Loucy (cell line): ENCODE data around the gene TDRD7.

Experiments
- H2AFZ ChIP-seq: fragments of 200-600 bp; sonication (generic); 2 replicates; pipeline ENCODE4 v1.6.0; 2016; ENCODE audit warnings: antibody characterized with exemption, mild to moderate bottlenecking, low read length, moderate library complexity
- H3F3A ChIP-seq: fragments of 200-600 bp; 2 replicates; pipeline ENCODE4 v1.6.0; 2016; ENCODE audit warnings: antibody characterized with exemption, low read depth, mild to moderate bottlenecking
- H3K27me3 ChIP-seq: fragments of 200-600 bp; sonication (generic); 2 replicates; pipeline ENCODE4 v1.6.1; 2014; ENCODE audit warnings: low read length, mild to moderate bottlenecking; ENCODE audit not compliant: insufficient read depth, poor library complexity, severe bottlenecking
- H3K36me3 ChIP-seq: fragments of 200-600 bp; sonication (generic); 2 replicates; pipeline ENCODE4 v1.6.1; 2016; ENCODE audit warnings: low read length; ENCODE audit not compliant: insufficient read depth
- H3K4me1 ChIP-seq: fragments of 200-600 bp; sonication (generic); 2 replicates; pipeline ENCODE4 v1.5.1; 2014; ENCODE audit warnings: low read length, mild to moderate bottlenecking; ENCODE audit not compliant: insufficient read depth, poor library complexity, severe bottlenecking
- H3K4me2 ChIP-seq: fragments of 200-600 bp; sonication (generic); 2 replicates; pipeline ENCODE4 v1.6.0; 2014; ENCODE audit warnings: antibody characterized with exemption, low read length, low read depth, mild to moderate bottlenecking; ENCODE audit not compliant: poor library complexity, severe bottlenecking
- H3K4me3 ChIP-seq: fragments of 200-600 bp; sonication (generic); 2 replicates; pipeline ENCODE4 v1.5.1; 2014; ENCODE audit warnings: low read length, mild to moderate bottlenecking, mixed read lengths; ENCODE audit not compliant: poor library complexity, severe bottlenecking
- H3K79me2 ChIP-seq: fragments of 200-600 bp; sonication (generic); 2 replicates; pipeline ENCODE4 v1.6.1; 2014; ENCODE audit warnings: low read length; ENCODE audit not compliant: insufficient read depth
- H3K9ac ChIP-seq: fragments of 200-600 bp; sonication (generic); 2 replicates; pipeline ENCODE4 v1.6.0; 2014; ENCODE audit warnings: mild to moderate bottlenecking, low read depth, low read length, moderate library complexity; ENCODE audit not compliant: poor library complexity, severe bottlenecking
- H3K9me2 ChIP-seq: fragments of 200-600 bp; sonication (generic); replicated peaks from 2 replicates; pipeline ENCODE4 v1.6.1; 2016; ENCODE audit warnings: low read depth, low read length, mixed read lengths
- H3K9me3 ChIP-seq: fragments of 200-600 bp; sonication (generic); 2 replicates; pipeline ENCODE4 v1.6.1; 2014; ENCODE audit warnings: mild to moderate bottlenecking, antibody characterized with exemption, low read length, low read depth; ENCODE audit not compliant: insufficient read depth
- H4K20me1 ChIP-seq: fragments of 200-600 bp; sonication (generic); 2 replicates; pipeline ENCODE4 v1.6.0; 2014; ENCODE audit warnings: antibody characterized with exemption, low read length, mild to moderate bottlenecking; ENCODE audit not compliant: insufficient read depth, poor library complexity, severe bottlenecking
- CTCF ChIP-seq: fragments of 200-600 bp; sonication (generic); conservative IDR thresholded peaks from 2 replicates; pipeline ENCODE4 v1.5.1; 2014; ENCODE audit warnings: mild to moderate bottlenecking, antibody characterized with exemption, low read length
- EZH2phosphoT487 ChIP-seq: fragments of 200-600 bp; IDR thresholded peaks from 2 replicates; pipeline ENCODE4 v1.6.1; 2018; ENCODE audit warnings: antibody characterized with exemption, mild to moderate bottlenecking, moderate library complexity, borderline replicate concordance

TDRD7 gene

GRCh38 chr9:97406620-97407177 lies 5.2 kb upstream of the TDRD7 start:
- Histone ChIP-seq H3K4me2 (no peak overlapping the region), H3K4me3 (no peak overlapping the region), H3F3A (no peaks in the 10 kb centered on the region), H3K27me3 (no peaks in the 10 kb centered on the region), H3K9me3 (peaks cover 10% of the 10 kb centered on the region), H4K20me1 (no peaks in the 10 kb centered on the region), H3K9me2 (no peaks in the 10 kb centered on the region), H2AFZ (no peak overlapping the region), H3K36me3 (no peaks in the 10 kb centered on the region), H3K9ac (no peak overlapping the region), H3K4me1 (peaks cover 4% of the 10 kb centered on the region), H3K79me2 (no peaks in the 10 kb centered on the region)
- TF ChIP-seq EZH2phosphoT487 (no peak), CTCF (no peak)

GRCh38 chr9:97408562-97408961 lies 3.3 kb upstream of the TDRD7 start:
- no peak overlapping the region for H3K9ac ChIP-seq
- no peak for TF ChIP-seq EZH2phosphoT487
- no peak overlapping the region for H2AFZ ChIP-seq
- H4K20me1 ChIP-seq, result no peaks in the 10 kb centered on the region
- 0 out of 2 replicates have a peak, but pooled peaks cover 4% of the 10 kb centered on the region for H3F3A ChIP-seq
- H3K9me2 ChIP-seq, result no peaks in the 10 kb centered on the region
- no peaks in the 10 kb centered on the region for H3K79me2 ChIP-seq
- H3K27me3 ChIP-seq, result no peaks in the 10 kb centered on the region
- H3K4me2 ChIP-seq, result no peak overlapping the region
- peaks cover 14% of the 10 kb centered on the region for H3K4me1 ChIP-seq
- H3K4me3 ChIP-seq, result no peak overlapping the region
- H3K9me3 ChIP-seq, result peaks cover 10% of the 10 kb centered on the region
- H3K36me3 ChIP-seq, result no peaks in the 10 kb centered on the region

GRCh38 chr9:97411440-97411788 lies 482 bp upstream of the TDRD7 start:
- TF ChIP-seq EZH2phosphoT487 (no peak), CTCF (no peak)
- H3K4me1 ChIP-seq, result peaks cover 26% of the 10 kb centered on the region
- H2AFZ ChIP-seq, result peak overlapping the region; percentile 91
- H3K79me2 ChIP-seq, result no peaks in the 10 kb centered on the region
- H3K9ac ChIP-seq, result peak overlapping the region; percentile 64
- peak overlapping the region; percentile 76 for H3K4me3 ChIP-seq
- H3K9me3 ChIP-seq, result no peaks in the 10 kb centered on the region
- no peaks in the 10 kb centered on the region for H4K20me1 ChIP-seq
- H3K36me3 ChIP-seq, result no peaks in the 10 kb centered on the region
- no peaks in the 10 kb centered on the region for H3K27me3 ChIP-seq
- H3F3A ChIP-seq, result 0 out of 2 replicates have a peak, but pooled peaks cover 4% of the 10 kb centered on the region
- no peaks in the 10 kb centered on the region for H3K9me2 ChIP-seq
- peak overlapping the region; percentile 71 for H3K4me2 ChIP-seq
